Right ventricle myocardium superior (tissue), 1 donor: Measurements from ENCODE around the gene ISOC2. TPM values are rescaled to one million over a fixed set of nuclear protein-coding genes. Genes with fewer than 3 reads are reported as not detected.
A peak's percentile ranks its signal among the peaks of the same experiment; 100 is the strongest.
"Not testable (repeated sequence)": the region's sequence is repeated elsewhere in the genome, so short reads cannot be mapped to it uniquely, and the experiment has no call there.

Experiments
- ATAC-seq: fragments of 200-7000 bp; cut with Tn5 transposase; one replicate; pipeline ENCODE4 v1.9.1; 2020; ENCODE audit warnings: mild to moderate bottlenecking; ENCODE audit not compliant: poor library complexity
- DNase-seq: peaks from one replicate; pipeline ENCODE4 v3.0.0-alpha.2; 2020
- intact Hi-C: fragments of 100-400 bp; cut with DNase I; formaldehyde crosslinking; loops from one replicate; pipeline ENCODE4 v1.11.2; 2022
- long read RNA-seq: library from polyadenylated mRNA; unstranded; transcript quantifications from one replicate; pipeline ENCODE4 v2.0.0, GENCODE V29; 2021
- total RNA-seq: library from RNA; stranded (reverse); fragmentation: NEBNext Ultra II Directional; extraction: Animal tissue kit (Norgen Biotek cat#: 25700); gene quantifications from one replicate; pipeline ENCODE4 v1.2.1, GENCODE V29; 2021
- donor health status: DM: no; HTN: yes; CAD: no; lungs with severe emphysema.

The ISOC2 gene
- total RNA-seq, result 48.9 TPM
- long read RNA-seq, transcript ISOC2-202 (6 exons, 998 nt), result major isoform, 13 of 15 reads
- long read RNA-seq, partial matches to known transcripts, result 0 of 15 reads
- long read RNA-seq, other reads (novel, unspliced or antisense), result 0 of 15 reads

DNA sequence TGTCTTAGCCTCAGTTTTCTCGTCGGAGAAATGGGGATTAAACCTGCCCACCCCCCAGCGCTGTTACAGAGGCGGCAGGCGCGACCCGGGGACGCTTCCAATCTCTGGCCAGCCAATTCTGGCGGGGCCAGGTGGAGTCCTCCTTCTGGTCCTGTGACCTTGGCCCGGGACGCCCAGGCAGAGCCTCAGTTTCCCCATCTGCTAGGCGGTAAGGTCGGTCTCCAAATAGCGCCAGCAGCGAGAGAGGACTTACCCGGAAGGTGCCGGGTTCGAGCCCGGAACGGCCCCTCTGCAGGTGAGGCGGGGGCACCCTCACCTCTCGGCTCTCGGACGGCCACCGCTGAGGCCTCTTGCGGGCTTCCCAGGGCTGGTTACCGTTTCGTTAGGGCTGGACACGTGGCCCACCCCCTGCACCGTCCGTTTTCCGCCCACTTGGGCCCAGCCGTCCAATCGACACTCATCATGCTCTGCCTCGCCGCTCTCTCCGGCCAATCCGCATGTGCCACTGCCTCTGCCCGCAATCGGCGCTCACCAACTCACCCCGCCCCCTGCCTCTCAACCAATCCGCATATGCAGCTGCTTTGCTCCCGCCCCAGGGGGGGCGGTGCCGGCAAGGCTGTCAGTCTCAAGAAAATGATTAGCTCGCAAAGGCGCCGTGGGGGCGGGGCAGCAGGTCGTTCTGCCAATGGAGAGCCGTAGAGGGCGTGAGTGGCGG, at the start of gene ISOC2:
Gene ISOC2 (minus strand): TSS at position 384 of the 715 bp plus-strand sequence. CDS start 5,156 bp downstream, outside the sequence.
- peak; percentile 96 for ATAC-seq
- intact Hi-C loops, result no loop called here
- peak; percentile 100 for DNase-seq

DNA sequence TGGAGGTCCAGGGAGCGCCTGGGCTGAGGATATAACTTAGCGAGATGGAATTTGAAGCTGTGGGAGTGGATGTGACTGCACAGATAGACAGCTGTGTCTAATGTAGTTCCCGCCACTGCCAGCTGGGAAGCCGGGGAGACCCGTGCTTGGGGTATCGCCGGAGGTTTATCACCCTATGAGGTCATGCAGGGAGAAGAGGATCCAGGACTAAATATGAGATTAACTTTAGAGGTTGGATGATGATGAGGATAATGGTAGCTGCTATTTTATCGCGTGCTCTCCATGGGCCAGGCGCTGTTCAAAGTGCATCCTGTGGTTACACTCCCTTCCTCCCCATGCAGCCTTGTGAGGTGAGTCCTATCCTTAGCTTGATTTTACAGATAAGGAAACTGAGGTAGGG, 46.7 kb upstream of the ISOC2 start:
- ATAC-seq, result no peak
- no peak for DNase-seq
- intact Hi-C loops, result loop anchor here (10.0 kb wide), 1 partner anchor 363 kb away; the partner anchor contains the start of gene TNNT1

DNA sequence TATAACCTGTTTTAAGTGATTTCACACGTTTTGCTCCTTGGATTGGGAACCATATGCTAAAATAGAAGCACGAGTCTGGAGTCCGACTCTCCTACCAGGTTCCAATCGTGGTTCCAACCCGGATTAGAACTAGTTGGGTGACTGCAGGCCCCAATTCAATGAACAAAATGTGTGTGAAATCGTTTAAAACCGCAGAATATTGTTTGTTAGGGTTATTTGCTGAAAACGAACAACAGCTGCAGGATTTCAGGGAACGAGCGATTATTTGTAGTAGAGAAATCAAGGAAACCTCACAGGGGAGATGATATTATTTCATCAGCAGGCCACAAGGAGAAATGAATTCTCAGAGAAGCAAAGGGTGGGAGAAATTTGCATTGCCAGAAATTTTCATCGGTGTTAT, 43.5 kb upstream of the ISOC2 start:
- no peak for DNase-seq
- no peak for ATAC-seq
- intact Hi-C loops, result loop anchor here (5.0 to 10.0 kb wide), 2 partner anchors 38 to 360 kb away; partner anchors contain the start of gene TNNT1

- ATAC-seq, result no peak
- intact Hi-C loops, result loop anchor here (5.0 to 10.0 kb wide), 2 partner anchors 37 to 359 kb away; partner anchors contain the start of gene TNNT1
- no peak for DNase-seq
Measured at GRCh38 chr19:55504252-55504603, 42.8 kb upstream of the ISOC2 start.

GRCh38 chr19:55503502-55504251, 42.2 kb upstream of the ISOC2 start:
- ATAC-seq, result peak; percentile 99
- intact Hi-C loops, result loop anchor here (5.0 to 10.0 kb wide), 2 partner anchors 36 to 359 kb away; partner anchors contain the start of gene TNNT1
- DNase-seq, result peak; percentile 97

DNA sequence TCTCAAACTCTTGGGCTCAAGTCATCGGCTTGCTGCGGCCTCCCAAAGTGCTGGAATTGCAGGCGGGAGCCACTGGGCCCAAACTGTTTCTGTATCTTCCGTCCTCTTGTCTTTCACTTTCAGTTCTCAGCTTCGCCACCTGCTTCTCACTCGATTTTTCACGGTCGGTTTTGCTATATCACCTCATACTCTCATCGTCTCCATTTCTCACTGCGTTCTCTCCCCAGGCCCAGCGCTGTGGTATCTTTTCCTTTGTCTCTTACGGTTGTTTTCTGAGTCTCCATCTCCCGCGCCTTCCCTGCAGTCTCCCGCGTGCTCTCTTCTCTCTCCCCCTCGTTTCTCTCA, 41.7 kb upstream of the ISOC2 start:
- ATAC-seq (no peak), DNase-seq (no peak)
- intact Hi-C loops, result loop anchor here (5.0 to 10.0 kb wide), 2 partner anchors 36 to 358 kb away; partner anchors contain the start of gene TNNT1

DNA sequence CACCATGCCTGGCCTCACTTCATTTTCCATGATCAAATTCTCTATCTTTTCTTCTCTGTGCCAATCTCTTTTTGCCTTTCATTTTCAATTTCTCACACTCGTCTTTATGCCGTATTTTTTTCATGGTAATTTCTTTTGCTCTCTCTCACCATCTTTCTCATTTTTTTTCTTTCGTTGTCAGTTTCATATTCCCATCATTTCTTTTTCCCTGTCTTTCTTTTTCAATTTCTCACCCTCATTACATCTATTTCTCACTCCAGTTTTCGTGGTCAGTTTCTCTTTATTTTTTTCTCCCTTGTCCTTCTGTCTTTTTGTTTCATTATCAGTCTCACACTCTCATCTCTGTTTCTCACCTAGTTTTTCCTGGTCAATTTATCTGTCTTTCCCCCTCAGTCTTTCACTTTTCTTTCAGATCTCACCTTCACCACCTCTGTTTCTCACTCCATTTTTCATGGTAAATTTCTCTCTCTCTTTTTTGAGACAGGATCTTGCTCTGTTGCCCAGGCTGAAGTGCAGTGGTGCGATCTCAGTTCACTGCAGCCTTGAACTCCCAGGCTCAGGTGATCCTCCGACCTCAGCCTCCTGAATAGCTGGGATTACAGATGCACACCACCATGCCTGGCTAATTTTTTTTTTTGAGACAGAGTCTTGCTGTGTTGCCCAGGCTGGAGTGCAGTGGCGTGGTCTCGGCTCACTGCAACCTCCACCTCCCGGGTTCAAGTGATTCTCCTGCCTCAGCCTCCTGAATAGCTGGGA, 40.9 kb upstream of the ISOC2 start:
- intact Hi-C loops, result loop anchor here (5.0 to 10.0 kb wide), 2 partner anchors 35 to 358 kb away; partner anchors contain the start of gene TNNT1
- no peak for DNase-seq
- no peak for ATAC-seq

- no peak for DNase-seq
- intact Hi-C loops, result loop anchor here (5.0 to 10.0 kb wide), 2 partner anchors 33 to 356 kb away; partner anchors contain the start of gene TNNT1
- ATAC-seq, result no peak
Measured at GRCh38 chr19:55500368-55500952, 39.0 kb upstream of the ISOC2 start.

- ATAC-seq, result no peak
- intact Hi-C loops, result no loop called here
- no peak for DNase-seq
Measured at GRCh38 chr19:55498246-55498840, 36.9 kb upstream of the ISOC2 start.

GRCh38 chr19:55497763-55498162, 36.3 kb upstream of the ISOC2 start:
- DNase-seq (no peak), ATAC-seq (no peak)
- intact Hi-C loops, result no loop called here

- DNase-seq, ATAC-seq, intact Hi-C loops: not testable (repeated sequence)
Measured at GRCh38 chr19:55496820-55497219, 35.4 kb upstream of the ISOC2 start.

- ATAC-seq, result no peak
- intact Hi-C loops, result no loop called here
- DNase-seq, result no peak
Measured at GRCh38 chr19:55495646-55496349, 34.4 kb upstream of the ISOC2 start.

DNA sequence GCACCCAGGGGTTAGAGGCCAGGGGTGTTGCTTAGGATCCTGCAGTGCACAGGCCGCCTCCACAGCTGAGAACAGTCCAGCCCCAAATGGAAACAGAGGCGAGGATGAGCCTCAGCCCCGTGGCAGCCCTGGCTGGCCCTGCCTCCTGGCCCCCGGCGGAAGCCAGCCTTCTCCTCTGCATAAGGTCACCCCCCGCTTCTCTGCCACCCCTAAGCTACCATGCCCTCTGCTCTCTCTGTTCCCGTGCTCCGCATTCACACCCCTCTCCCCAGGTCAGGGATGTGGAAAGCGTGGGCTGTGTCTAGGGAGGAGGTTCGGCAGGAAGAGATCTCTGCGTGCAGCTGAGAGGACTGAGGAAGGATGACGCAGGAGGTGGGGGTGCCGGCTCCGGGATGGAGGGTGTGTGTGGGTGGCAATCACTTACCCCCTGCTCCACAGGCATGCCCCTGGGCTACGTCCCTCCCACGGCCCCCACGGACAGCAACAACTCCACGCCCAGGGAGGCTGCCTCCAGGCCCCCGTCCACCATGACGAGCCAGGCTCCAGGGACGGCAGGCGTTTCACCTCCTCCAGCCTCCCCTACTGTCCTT, 32.8 kb upstream of the ISOC2 start:
- ATAC-seq (peak; percentile 72), DNase-seq (peak; percentile 73)
- intact Hi-C loops, result no loop called here

- DNase-seq (no peak), ATAC-seq (peak; percentile 2)
- intact Hi-C loops, result no loop called here
Measured at GRCh38 chr19:55493645-55494171, 32.3 kb upstream of the ISOC2 start.

- no peak for DNase-seq
- intact Hi-C loops, result no loop called here
- ATAC-seq, result no peak
Measured at GRCh38 chr19:55493052-55493644, 31.7 kb upstream of the ISOC2 start.

DNA sequence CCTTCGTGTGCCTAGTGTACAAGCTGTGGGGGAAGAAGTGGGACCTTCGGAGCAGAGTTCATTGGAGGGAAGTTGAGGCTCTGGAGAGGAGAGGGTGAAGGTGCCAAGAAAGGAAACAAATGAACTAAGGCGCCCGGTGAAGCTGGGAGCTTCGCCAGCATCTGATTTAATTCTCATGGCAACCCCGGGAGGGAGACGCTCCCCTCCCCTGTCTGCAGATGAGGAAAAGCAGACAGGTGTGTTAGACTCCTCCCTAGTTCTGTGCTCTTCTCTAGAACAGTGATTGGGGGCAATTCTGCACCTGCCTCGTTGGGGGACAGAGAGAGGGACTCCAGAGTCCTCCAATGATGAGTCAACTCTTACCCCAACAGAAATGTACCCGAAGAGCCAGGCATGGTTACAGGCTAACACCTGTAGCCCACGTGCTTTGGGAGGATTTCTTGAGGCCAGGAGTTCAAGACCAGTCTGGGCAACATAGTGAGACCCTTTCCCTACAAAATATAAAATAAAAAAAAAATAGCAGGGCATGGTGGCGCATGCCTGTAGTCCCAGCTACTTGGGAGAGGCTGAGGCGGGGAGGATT, 31.0 kb upstream of the ISOC2 start:
- intact Hi-C loops, result no loop called here
- DNase-seq, result no peak
- ATAC-seq, result no peak
